GM12878 (cell line): ENCODE results near the gene CREBZF. TPM values are rescaled to one million over a fixed set of nuclear protein-coding genes. Genes with fewer than 3 reads are reported as not detected.
A peak's percentile ranks its signal among the peaks of the same experiment; 100 is the strongest.

Experiments used
- E2F8 ChIP-seq: fragments of 450-650 bp; IDR thresholded peaks from 2 replicates; pipeline ENCODE4 v1.6.1; 2018; ENCODE audit warnings: mild to moderate bottlenecking, low read depth, moderate library complexity; ENCODE audit not compliant: partially characterized antibody
- HCFC1 ChIP-seq: fragments of 150-350 bp; IDR thresholded peaks from 2 replicates; pipeline ENCODE4 v1.6.1; 2014; ENCODE audit warnings: low read length
- HDAC6 ChIP-seq: fragments of 200-600 bp; sonication (generic); IDR thresholded peaks from one replicate; pipeline ENCODE4 v1.8.0; 2017; ENCODE audit warnings: antibody characterized with exemption; ENCODE audit not compliant: unreplicated experiment
- HSF1 ChIP-seq: fragments of 150-350 bp; IDR thresholded peaks from 2 replicates; pipeline ENCODE4 v1.6.1; 2014; ENCODE audit warnings: mild to moderate bottlenecking, low read depth, low read length
- LARP7 ChIP-seq: fragments of 450-650 bp; IDR thresholded peaks from 2 replicates; pipeline ENCODE4 v1.6.1; 2017; ENCODE audit warnings: mild to moderate bottlenecking
- MTA2 ChIP-seq: fragments of 450-650 bp; IDR thresholded peaks from 2 replicates; pipeline ENCODE4 v1.6.1; 2016; ENCODE audit warnings: low read depth, mild to moderate bottlenecking, moderate library complexity
- PML ChIP-seq: IDR thresholded peaks from 2 replicates; pipeline ENCODE4 v1.6.1; 2012; ENCODE audit warnings: low read length, inconsistent platforms
- RCOR1 ChIP-seq: conservative IDR thresholded peaks from 2 replicates; pipeline ENCODE4 v1.6.1; 2012; ENCODE audit warnings: low read depth, low read length, improper control_type of control experiment
- RELB ChIP-seq: fragments of 450-650 bp; IDR thresholded peaks from 2 replicates; pipeline ENCODE4 v1.6.1; 2017; ENCODE audit warnings: low read depth, mild to moderate bottlenecking, moderate library complexity
- SIX5 ChIP-seq: IDR thresholded peaks from 2 replicates; pipeline ENCODE4 v1.6.1; 2011; ENCODE audit warnings: mild to moderate bottlenecking, low read depth, low read length, moderate library complexity; ENCODE audit not compliant: severe bottlenecking
- SUZ12 ChIP-seq: fragments of 200-600 bp; sonication (generic); IDR thresholded peaks from one replicate; pipeline ENCODE4 v1.6.1; 2018; ENCODE audit warnings: antibody characterized with exemption, mild to moderate bottlenecking; ENCODE audit not compliant: unreplicated experiment
- TCF3 ChIP-seq: IDR thresholded peaks from 2 replicates; pipeline ENCODE4 v1.6.1; 2012; ENCODE audit warnings: low read depth, mild to moderate bottlenecking, low read length, borderline replicate concordance; ENCODE audit not compliant: insufficient read depth
- TCF7 ChIP-seq: IDR thresholded peaks from 2 replicates; pipeline ENCODE4 v1.6.1; 2014; ENCODE audit warnings: antibody characterized with exemption, borderline replicate concordance
- USF1 ChIP-seq: IDR thresholded peaks from 2 replicates; pipeline ENCODE4 v1.6.1; 2011; ENCODE audit warnings: borderline replicate concordance, low read depth, mild to moderate bottlenecking, moderate library complexity, mixed read lengths, low read length; ENCODE audit not compliant: insufficient read depth; ENCODE audit errors: extremely low read length
- YY1 ChIP-seq: IDR thresholded peaks from 2 replicates; pipeline ENCODE4 v1.6.1; 2011; ENCODE audit warnings: low read depth, mild to moderate bottlenecking, low read length
- ZNF207 ChIP-seq: fragments of 450-650 bp; IDR thresholded peaks from 2 replicates; pipeline ENCODE4 v1.6.1; 2014; ENCODE audit warnings: antibody characterized with exemption, mild to moderate bottlenecking, borderline replicate concordance
- ZNF217 ChIP-seq: fragments of 450-650 bp; IDR thresholded peaks from 2 replicates; pipeline ENCODE4 v1.6.1; 2017; ENCODE audit warnings: antibody characterized with exemption, mild to moderate bottlenecking
- ZNF592 ChIP-seq: fragments of 450-650 bp; IDR thresholded peaks from 2 replicates; pipeline ENCODE4 v1.6.1; 2017; ENCODE audit warnings: mild to moderate bottlenecking, moderate library complexity
- polyA plus RNA-seq, 11 experiments: library from polyadenylated mRNA; depleted of rRNA in 4 of 11; unstranded in 6 of 11; stranded (reverse) in 5 of 11; fragments of >200 nt; fragmentation: Nextera tagmentation in 4 of 11; fragmentation: Illumina TruSeq in 1 of 11; extraction: Ambion mirVana in 4 of 11; extraction: Trizol in 1 of 11; gene quantifications; 1 replicate in 1 of 11; 2 replicates in 10 of 11; pipeline versions ENCODE4 v1.2.1 to v1.2.3, GENCODE V29; 2011 to 2016; ENCODE audit warnings: inconsistent platforms in 2 of 11, missing spikeins in 2 of 11, low read depth in 1 of 11
- total RNA-seq, 4 experiments: library from RNA; depleted of rRNA in 3 of 4; stranded (reverse); fragments of >200 nt in 3 of 4; fragmentation: Illumina TruSeq in 1 of 4; extraction: Trizol in 1 of 4; gene quantifications; 2 replicates each; pipeline versions ENCODE4 v1.2.1 to v1.2.3, GENCODE V29; 2013 to 2021

The CREBZF gene
- total and polyA plus RNA-seq, 10 of the 15 experiments (the other 5 are each of a cell fraction or from before 2014, with no cell fraction given) = 11.1 to 51.2 (median 34.1) TPM

GRCh38 chr11:85664615-85665481 is at the start of gene CREBZF (continued):
- TF ChIP-seq E2F8 = peak; percentile 72
- no peak for TF ChIP-seq TCF7
- no peak for TF ChIP-seq ZNF217
- peak; percentile 33; the same call in 1 of the 2 replicates for TF ChIP-seq HCFC1
- TF ChIP-seq SUZ12 = no peak
- TF ChIP-seq USF1 = no peak
- TF ChIP-seq RCOR1 = 0 out of 2 replicates have a peak, but pooled peaks have one; percentile 11
- TF ChIP-seq PML = peak; percentile 82; the same call in 1 of the 2 replicates
- no peak for TF ChIP-seq HDAC6
- TF ChIP-seq ZNF207 = peak; percentile 35; the same call in 1 of the 2 replicates
- 0 out of 2 replicates have a peak, but pooled peaks have one; percentile 22 for TF ChIP-seq YY1
- TF ChIP-seq MTA2 = no peak
- TF ChIP-seq LARP7 = no peak
- peak; percentile 29; the same call in 1 of the 2 replicates for TF ChIP-seq TCF3
- no peak for TF ChIP-seq HSF1
- TF ChIP-seq SIX5 = no peak
- no peak for TF ChIP-seq ZNF592
- no peak for TF ChIP-seq RELB
